ENCODE measurements around the gene OMP.

OMP gene

GRCh38 chr11:77108436-77108835 lies 5.8 kb downstream of the OMP start:
- DNase-seq: no peak

DNA sequence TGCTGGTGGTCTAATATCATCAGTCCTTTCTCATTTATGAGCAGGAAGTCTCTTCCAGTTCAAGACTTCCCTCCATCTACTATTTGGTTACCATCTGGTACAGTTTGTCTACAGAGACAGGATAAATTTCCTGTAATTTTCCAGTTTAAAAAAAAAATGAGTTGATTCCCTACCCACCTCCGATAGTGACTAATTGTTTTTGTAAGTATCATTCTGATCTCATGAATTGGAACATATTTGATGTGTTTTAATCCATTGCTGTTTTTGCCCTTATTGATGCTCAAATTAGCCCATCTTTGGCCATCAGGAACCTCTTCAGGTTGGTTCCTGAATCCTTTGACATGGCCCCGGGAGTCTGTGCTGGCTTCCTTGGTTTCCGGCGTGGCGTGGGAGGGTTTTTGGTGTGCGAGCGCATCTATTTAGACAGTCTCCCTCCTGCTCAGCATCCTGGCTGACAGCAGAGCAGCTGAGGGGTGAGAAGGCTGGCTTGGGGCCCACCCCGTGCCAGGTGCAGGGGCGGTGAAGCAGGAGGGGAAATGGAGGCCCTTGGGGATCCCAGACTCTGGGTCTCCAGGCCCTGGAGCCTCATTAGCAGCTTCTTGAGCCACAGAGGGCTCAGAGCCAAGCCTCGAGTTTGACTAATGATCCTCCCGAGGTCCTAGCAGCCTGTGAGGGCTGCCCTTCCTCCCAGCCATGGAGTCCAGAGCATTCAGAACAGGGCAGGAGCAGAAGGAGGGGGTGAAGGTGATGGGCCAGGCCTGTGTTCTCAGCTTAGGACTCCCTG lies 6.8 kb downstream of the OMP start:
- no peak for DNase-seq

- no peak for DNase-seq
These were observed 8.2 kb downstream of the OMP start for GRCh38 chr11:77110836-77111235.

- DNase-seq: no peak
These were observed 8.6 kb downstream of the OMP start for GRCh38 chr11:77111277-77111676.

- no peak for DNase-seq
These were observed 9.3 kb downstream of the OMP start for GRCh38 chr11:77111946-77112345.

GRCh38 chr11:77112641-77113381 lies 10.2 kb downstream of the OMP start:
- DNase-seq: no peak

DNA sequence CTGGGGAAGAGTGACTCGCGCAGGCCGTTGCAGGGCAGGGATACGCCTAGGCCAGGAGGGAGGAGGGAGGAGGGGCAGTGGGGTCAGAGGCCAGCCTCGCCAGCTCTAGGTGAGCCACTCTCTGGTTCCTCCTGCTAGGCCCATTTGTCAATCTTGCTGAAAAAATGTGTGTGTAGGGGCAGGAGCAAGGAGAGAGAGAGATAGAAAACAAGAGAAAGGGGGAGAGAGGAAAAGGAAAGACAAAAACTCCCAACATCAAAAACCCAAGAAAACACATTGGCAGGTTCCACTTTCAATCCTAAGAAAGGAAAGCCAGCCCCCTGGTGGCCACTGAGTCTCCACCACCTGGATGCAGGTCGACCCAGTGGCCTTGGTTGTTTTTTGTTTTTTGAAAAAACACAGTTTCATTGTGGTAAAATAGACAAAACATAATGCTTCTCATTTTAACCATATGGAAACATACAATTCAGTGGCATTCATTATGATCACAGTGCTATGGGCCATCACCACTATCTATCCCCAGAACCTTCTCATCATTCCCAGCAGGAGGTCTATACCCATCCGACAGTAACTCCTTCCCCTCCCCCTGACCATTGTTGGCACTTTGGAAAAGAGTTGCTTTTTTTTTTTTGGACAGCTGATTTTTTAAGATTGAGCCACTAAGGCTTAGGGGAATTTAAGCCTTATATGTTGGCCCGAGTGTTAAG lies 10.9 kb downstream of the OMP start:
- no peak for DNase-seq

DNA sequence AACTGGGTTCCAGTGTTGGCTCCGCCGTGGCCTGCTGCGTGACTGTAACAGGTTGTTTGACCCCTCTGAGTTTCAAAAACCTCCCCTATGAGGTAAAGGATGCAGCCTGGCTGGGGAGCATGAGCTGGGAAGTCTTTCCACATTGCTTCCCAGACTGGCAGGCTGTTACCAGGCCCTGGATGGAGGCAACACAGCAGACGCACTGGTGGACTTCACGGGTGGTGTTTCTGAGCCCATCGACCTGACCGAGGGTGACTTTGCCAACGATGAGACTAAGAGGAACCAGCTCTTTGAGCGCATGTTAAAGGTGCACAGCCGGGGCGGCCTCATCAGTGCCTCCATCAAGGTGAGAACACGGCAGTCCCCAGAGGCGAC lies 11.4 kb downstream of the OMP start:
- DNase-seq: no peak

- DNase-seq: no peak
These were observed 12.6 kb downstream of the OMP start for GRCh38 chr11:77115181-77115611.

DNA sequence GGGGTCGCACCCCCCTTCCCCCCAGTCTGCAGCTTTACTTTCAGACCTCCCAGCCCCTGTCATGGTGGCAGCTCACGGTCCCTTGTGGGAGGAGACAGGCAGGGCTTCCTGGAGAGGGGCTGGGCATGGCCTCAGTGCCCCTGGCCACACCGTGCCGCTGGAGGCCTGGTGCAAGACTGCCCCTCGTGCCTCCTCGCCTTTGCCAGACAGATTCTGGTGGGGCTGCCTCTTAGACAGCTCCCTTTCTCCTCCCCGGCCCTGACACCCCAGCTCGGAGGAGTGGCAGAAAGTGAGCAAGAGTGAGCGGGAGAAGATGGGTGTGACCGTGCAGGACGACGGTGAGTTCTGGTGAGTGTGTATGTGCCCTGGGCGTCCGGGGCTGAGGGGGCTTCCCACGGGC lies 13.3 kb downstream of the OMP start:
- DNase-seq: no peak

DNA sequence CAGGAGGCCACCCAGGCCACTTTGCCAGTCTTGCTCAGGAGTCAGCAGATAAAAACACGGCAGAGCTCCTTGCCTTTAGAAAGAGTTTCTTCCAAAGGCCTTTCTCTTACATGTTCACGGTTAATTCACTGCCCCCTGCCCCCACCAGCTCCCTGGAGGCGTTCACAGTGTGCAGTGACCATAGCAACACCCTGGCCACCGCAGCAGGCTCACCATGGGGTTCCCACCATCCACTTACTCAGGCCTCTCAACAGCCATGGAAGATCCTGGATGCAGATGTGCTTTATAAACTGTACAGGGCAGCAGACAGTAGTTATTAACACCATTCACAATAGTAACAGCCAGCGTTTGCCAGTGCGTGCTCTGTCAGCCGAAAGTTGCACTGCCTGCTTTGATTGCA lies 14.9 kb downstream of the OMP start:
- no peak for DNase-seq

- no peak for DNase-seq
These were observed 15.4 kb downstream of the OMP start for GRCh38 chr11:77118086-77118485.

DNA sequence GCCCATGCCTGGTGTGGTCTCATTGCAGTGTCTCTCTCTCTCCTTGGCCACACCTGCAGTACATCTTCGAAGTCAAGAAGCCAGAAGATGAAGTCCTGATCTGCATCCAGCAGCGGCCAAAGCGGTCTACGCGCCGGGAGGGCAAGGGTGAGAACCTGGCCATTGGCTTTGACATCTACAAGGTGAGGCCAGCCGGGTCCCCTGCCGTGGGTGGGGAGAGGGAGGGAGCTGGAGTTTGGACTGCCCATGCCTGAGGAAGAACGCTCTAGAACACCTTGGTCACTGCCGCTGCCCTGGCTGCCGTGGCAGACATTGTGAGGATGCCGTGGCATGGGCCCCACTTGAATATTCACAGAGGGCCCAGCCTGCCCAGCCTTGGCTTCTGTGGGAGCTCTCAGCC lies 16.3 kb downstream of the OMP start:
- no peak for DNase-seq

DNA sequence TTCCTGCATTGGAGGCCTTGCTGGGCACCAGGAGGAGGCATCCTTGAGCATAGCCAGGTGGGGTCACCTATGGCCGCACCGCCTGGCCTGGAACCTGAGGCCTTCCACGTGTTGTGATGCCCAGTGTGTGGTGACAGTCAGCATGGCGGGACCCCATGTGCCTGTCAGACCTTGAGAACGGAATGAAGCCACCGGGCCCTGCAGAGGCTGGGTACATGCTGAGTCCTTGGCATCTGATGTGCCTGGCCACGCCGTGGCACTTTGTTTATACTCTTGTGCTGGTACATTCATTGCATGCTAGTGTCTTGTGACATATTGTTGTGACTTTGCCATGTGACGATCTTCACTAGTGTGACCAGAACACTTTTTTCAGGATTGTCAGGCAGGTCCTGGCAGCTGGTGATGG lies 16.9 kb downstream of the OMP start:
- no peak for DNase-seq

DNA sequence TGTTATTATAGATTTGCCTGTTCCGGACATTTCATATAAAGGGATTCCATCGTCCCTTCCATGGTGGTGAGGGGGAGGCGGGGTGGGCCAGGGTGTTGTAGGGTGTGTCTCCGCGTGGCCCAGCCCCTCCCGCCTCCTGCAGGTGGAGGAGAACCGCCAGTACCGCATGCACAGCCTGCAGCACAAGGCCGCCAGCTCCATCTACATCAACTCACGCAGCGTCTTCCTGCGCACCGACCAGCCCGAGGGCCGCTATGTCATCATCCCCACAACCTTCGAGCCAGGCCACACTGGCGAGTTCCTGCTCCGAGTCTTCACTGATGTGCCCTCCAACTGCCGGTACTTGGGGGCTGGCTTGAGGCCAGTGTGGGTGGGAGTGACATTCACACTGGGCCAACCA lies 17.9 kb downstream of the OMP start:
- DNase-seq: no peak

DNA sequence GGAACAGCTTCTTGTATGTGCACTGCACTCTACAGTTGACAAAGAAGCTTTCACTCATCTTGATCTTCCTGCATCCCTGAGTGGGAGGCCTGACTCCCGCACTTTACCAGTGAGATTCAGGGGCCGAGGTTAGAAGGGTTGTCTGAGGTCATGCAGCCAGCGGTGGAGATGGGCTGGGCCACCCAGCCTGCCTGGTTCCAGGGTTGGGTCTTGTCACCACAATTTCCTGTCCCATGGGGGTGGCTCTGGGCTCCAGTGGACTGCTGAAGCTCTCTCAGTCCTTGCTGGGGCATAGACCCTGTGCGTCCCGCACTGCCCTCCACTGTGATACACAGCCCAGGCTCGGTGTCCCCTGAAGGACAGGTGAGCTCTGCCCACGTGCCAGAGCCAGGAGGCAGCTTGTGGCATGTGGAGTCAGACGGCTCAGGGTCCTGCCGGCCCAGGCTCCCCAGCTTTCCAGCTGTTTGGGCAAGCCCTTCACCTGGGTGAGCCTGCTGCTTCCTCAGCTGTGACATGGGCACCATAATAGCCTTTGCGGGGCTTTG lies 18.5 kb downstream of the OMP start:
- no peak for DNase-seq

GRCh38 chr11:77121876-77122575 lies 19.4 kb downstream of the OMP start:
- no peak for DNase-seq

- no peak for DNase-seq
These were observed 20.1 kb downstream of the OMP start for GRCh38 chr11:77122576-77123212.

DNA sequence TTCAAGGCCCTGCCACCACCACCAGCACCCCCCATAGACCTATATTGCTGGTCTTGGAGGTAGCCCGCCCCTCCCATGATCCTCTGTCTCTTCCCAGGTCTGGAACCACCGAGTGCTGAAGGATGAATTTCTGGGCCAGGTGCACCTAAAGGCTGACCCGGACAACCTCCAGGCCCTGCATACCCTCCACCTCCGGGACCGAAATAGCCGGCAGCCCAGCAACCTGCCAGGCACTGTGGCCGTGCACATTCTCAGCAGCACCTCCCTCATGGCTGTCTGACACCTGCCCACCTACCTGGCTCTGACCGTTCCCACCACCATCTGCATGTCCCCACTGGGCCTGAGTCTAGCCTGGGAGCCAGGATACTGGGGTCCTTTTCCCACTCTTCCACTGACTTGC lies 21.0 kb downstream of the OMP start:
- DNase-seq: no peak

- no peak for DNase-seq
These were observed 21.4 kb downstream of the OMP start for GRCh38 chr11:77124041-77124440.

DNA sequence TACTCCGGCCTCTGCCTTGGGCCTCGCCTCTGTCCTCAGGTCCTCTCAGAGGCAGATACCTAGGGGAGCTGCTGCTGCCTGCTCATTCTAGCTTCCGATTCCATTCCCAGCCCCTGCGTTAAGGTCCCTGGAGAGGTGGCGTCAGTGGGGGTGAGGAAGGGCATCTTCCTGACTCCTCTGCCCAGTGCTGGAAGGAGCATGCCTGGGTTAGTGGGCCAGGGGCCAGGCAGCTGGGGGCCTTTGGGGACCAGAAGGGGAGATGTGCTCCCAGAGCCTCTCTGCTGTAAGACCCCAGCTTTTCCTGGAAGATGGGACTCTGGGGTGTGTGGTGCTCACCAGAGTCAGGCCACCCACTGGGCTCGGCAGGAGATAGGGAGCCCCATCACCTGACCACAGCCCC lies 21.8 kb downstream of the OMP start:
- no peak for DNase-seq

- no peak for DNase-seq
These were observed 22.6 kb downstream of the OMP start for GRCh38 chr11:77125191-77125590.

- DNase-seq: no peak
These were observed 23.1 kb downstream of the OMP start for GRCh38 chr11:77125695-77126094.
